Right renal cortex interstitium (tissue), 3 donors: Measurements from ENCODE around the gene PGBD1. TPM values are rescaled to one million over a fixed set of nuclear protein-coding genes. Genes with fewer than 3 reads are reported as not detected.

Experiments used
- DNase-seq, 3 donors: peaks; one replicate each; pipeline ENCODE4 v3.0.0-alpha.2; 2013; ENCODE audit warnings: low read depth in 3 of 3, low spot score in 2 of 3
- polyA plus RNA-seq, 3 donors: library from polyadenylated mRNA; unstranded; fragments of 120-200 nt; gene quantifications; one replicate each; pipeline ENCODE4 v1.2.1, GENCODE V29; 2013; ENCODE audit not compliant: insufficient read length in 3 of 3

The PGBD1 gene
- polyA plus RNA-seq, 3 donors, result 9.6 to 10.5 (median 9.8) TPM

- peak in 1 of 3 donors; percentile 40 for DNase-seq
These were observed 53.1 kb downstream of the PGBD1 start for GRCh38 chr6:28334286-28335039.

GRCh38 chr6:28335040-28335563, 53.7 kb downstream of the PGBD1 start:
- DNase-seq, result no peak

GRCh38 chr6:28335564-28336283, 54.4 kb downstream of the PGBD1 start, which contains the start of gene ZSCAN31:
TSS of gene ZSCAN31 (minus strand) at chr6:28336148. CDS start at chr6:28329683, 6,465 bp downstream.
- peak; percentile 95 to 99 (median 98) for DNase-seq

- peak; percentile 71 to 77 (median 74) for DNase-seq
These were observed 55.1 kb downstream of the PGBD1 start for GRCh38 chr6:28336284-28337120.

- no peak for DNase-seq
These were observed 55.7 kb downstream of the PGBD1 start for GRCh38 chr6:28337121-28337520.

GRCh38 chr6:28340310-28341095, 59.1 kb downstream of the PGBD1 start:
- no peak for DNase-seq

- DNase-seq, result no peak
These were observed 62.7 kb downstream of the PGBD1 start for GRCh38 chr6:28343898-28344677.

- DNase-seq, result no peak
These were observed 63.8 kb downstream of the PGBD1 start for GRCh38 chr6:28345201-28345600.

- DNase-seq, result no peak
These were observed 65.7 kb downstream of the PGBD1 start for GRCh38 chr6:28347119-28347518.

- no peak for DNase-seq
These were observed 68.0 kb downstream of the PGBD1 start for GRCh38 chr6:28349344-28349891.

GRCh38 chr6:28349892-28350737, 68.7 kb downstream of the PGBD1 start, which contains the start of gene ZKSCAN3:
TSS of gene ZKSCAN3 (plus strand) at chr6:28349947. CDS start at chr6:28359587, 9,640 bp downstream.
- DNase-seq, result peak; percentile 71 to 76 (median 74)

- no peak for DNase-seq
These were observed 69.7 kb downstream of the PGBD1 start for GRCh38 chr6:28351087-28351486.

- no peak for DNase-seq
These were observed 70.1 kb downstream of the PGBD1 start for GRCh38 chr6:28351493-28351925.

Other genes with a start within 250 kb of the PGBD1 start
- 1 to 10 TPM; 4.3 to 4.8 (median 4.7) TPM for gene ZNF165, start 201.0 kb upstream of the PGBD1 start, polyA plus RNA-seq
- 10 to 100 TPM; 11.2 to 15.0 (median 12.1) TPM for gene ZSCAN16, start 157.0 kb upstream of the PGBD1 start, polyA plus RNA-seq
- gene ZKSCAN8, start 139.7 kb upstream of the PGBD1 start, polyA plus RNA-seq, result 10 to 100 TPM; 36.8 to 44.7 (median 39.8) TPM
- gene ZSCAN9, start 56.3 kb upstream of the PGBD1 start, polyA plus RNA-seq, result 10 to 100 TPM; 28.3 to 34.2 (median 30.5) TPM
- gene ZKSCAN4, start 29.3 kb upstream of the PGBD1 start, polyA plus RNA-seq, result 10 to 100 TPM; 11.9 to 12.9 (median 12.2) TPM
- 1 to 10 TPM; 2.6 to 2.9 (median 2.7) TPM for gene NKAPL, start 22.3 kb upstream of the PGBD1 start, polyA plus RNA-seq
- gene ZSCAN26, start 14.4 kb upstream of the PGBD1 start, polyA plus RNA-seq, result 10 to 100 TPM; 32.8 to 40.7 (median 35.0) TPM
- 10 to 100 TPM; 10.7 to 11.9 (median 11.8) TPM for gene ZSCAN31, start 54.6 kb downstream of the PGBD1 start, polyA plus RNA-seq
- gene ZKSCAN3, start 68.4 kb downstream of the PGBD1 start, polyA plus RNA-seq, result 10 to 100 TPM in 1 of 3 donors, 1 to 10 TPM in 2; 9.0 to 10.5 (median 9.8) TPM
- 10 to 100 TPM; 14.5 to 17.2 (median 15.5) TPM for gene ZSCAN12, start 118.2 kb downstream of the PGBD1 start, polyA plus RNA-seq
- 10 to 100 TPM; 12.4 to 16.6 (median 16.1) TPM for gene ZSCAN23, start 161.9 kb downstream of the PGBD1 start, polyA plus RNA-seq
- gene GPX6, start 234.2 kb downstream of the PGBD1 start, polyA plus RNA-seq, result not detected
- not detected for gene GPX5, start 244.3 kb downstream of the PGBD1 start, polyA plus RNA-seq